HepG2 (cell line): ENCODE results near the gene COL18A1. TPM values are rescaled to one million over a fixed set of nuclear protein-coding genes. Genes with fewer than 3 reads are reported as not detected.
A peak's percentile ranks its signal among the peaks of the same experiment; 100 is the strongest.

Source experiments
- FOSL1 ChIP-seq: sonication (generic); formaldehyde crosslinking; IDR thresholded peaks from 2 replicates; pipeline ENCODE4 v1.9.0; 2021; ENCODE audit warnings: missing genetic modification reagents, borderline replicate concordance
- MAFG ChIP-seq: sonication (generic); formaldehyde crosslinking; IDR thresholded peaks from 2 replicates; pipeline ENCODE4 v1.5.1; 2020; ENCODE audit warnings: mild to moderate bottlenecking, missing genetic modification reagents
- NFIC ChIP-seq: IDR thresholded peaks from 2 replicates; pipeline ENCODE4 v1.6.1; 2012; ENCODE audit warnings: mild to moderate bottlenecking, low read length, inconsistent platforms
- NR2F6 ChIP-seq, 2 experiments: IDR thresholded peaks; 2 replicates each; pipeline ENCODE4 v1.6.1; 2016; ENCODE audit warnings: antibody characterized with exemption in 1 of 2, mild to moderate bottlenecking in 1 of 2
- NRL ChIP-seq: sonication (generic); formaldehyde crosslinking; IDR thresholded peaks from 2 replicates; pipeline ENCODE4 v1.5.0; 2020; ENCODE audit warnings: missing genetic modification reagents, mild to moderate bottlenecking, moderate library complexity, borderline replicate concordance
- PAX8 ChIP-seq: sonication (generic); formaldehyde crosslinking; IDR thresholded peaks from 2 replicates; pipeline ENCODE4 v1.8.0; 2022; ENCODE audit warnings: mild to moderate bottlenecking, missing genetic modification reagents, borderline replicate concordance
- PLSCR1 ChIP-seq: sonication (generic); formaldehyde crosslinking; IDR thresholded peaks from 2 replicates; pipeline ENCODE4 v1.5.0; 2020; ENCODE audit warnings: missing genetic modification reagents, mild to moderate bottlenecking, borderline replicate concordance
- SALL2 ChIP-seq: sonication (generic); formaldehyde crosslinking; IDR thresholded peaks from 2 replicates; pipeline ENCODE4 v1.8.1; 2023; ENCODE audit warnings: mild to moderate bottlenecking, missing genetic modification reagents, inconsistent platforms
- TEF ChIP-seq: sonication (generic); formaldehyde crosslinking; IDR thresholded peaks from 2 replicates; pipeline ENCODE4 v1.5.0; 2020; ENCODE audit warnings: missing genetic modification reagents
- ZNF318 ChIP-seq: sonication (generic); formaldehyde crosslinking; IDR thresholded peaks from 2 replicates; pipeline ENCODE4 v1.4.0; 2020; ENCODE audit warnings: mild to moderate bottlenecking, missing genetic modification reagents
- ZNF431 ChIP-seq: sonication (generic); formaldehyde crosslinking; IDR thresholded peaks from 2 replicates; pipeline ENCODE4 v1.9.0; 2022; ENCODE audit warnings: missing genetic modification reagents, low read depth, mild to moderate bottlenecking, borderline replicate concordance
- ZNF512 ChIP-seq: sonication (generic); formaldehyde crosslinking; IDR thresholded peaks from 2 replicates; pipeline ENCODE4 v1.4.0; 2020; ENCODE audit warnings: mild to moderate bottlenecking, missing genetic modification reagents
- ZNF564 ChIP-seq: sonication (generic); formaldehyde crosslinking; IDR thresholded peaks from 2 replicates; pipeline ENCODE4 v1.8.1; 2023; ENCODE audit warnings: mild to moderate bottlenecking, missing genetic modification reagents
- ZNF720 ChIP-seq: sonication (generic); formaldehyde crosslinking; IDR thresholded peaks from 2 replicates; pipeline ENCODE4 v1.4.0; 2020; ENCODE audit warnings: missing genetic modification reagents
- ZNF746 ChIP-seq: sonication (generic); formaldehyde crosslinking; IDR thresholded peaks from 2 replicates; pipeline ENCODE4 v1.8.0; 2022; ENCODE audit warnings: mild to moderate bottlenecking, missing genetic modification reagents
- ZUFSP ChIP-seq: sonication (generic); formaldehyde crosslinking; IDR thresholded peaks from 2 replicates; pipeline ENCODE4 v1.9.0; 2021; ENCODE audit warnings: missing genetic modification reagents, mild to moderate bottlenecking, borderline replicate concordance
- polyA plus RNA-seq, 8 experiments: library from polyadenylated mRNA; depleted of rRNA in 3 of 8; stranded (reverse) in 7 of 8; unstranded in 1 of 8; fragments of >200 nt; fragmentation: Illumina TruSeq in 4 of 8; extraction: Trizol in 4 of 8; gene quantifications; 2 replicates each; pipeline versions ENCODE4 v1.2.1 to v1.2.3, GENCODE V29; 2011 to 2016; ENCODE audit warnings: low read depth in 4 of 8, missing spikeins in 1 of 8, mixed read lengths in 1 of 8; ENCODE audit not compliant: insufficient read depth in 1 of 8
- total RNA-seq, 5 experiments: library from RNA; depleted of rRNA; stranded (reverse); fragments of >200 nt; fragmentation: Illumina TruSeq; extraction: Trizol; gene quantifications; 2 replicates each; pipeline ENCODE4 v1.2.3, GENCODE V29; 2016; ENCODE audit warnings: low read depth in 1 of 5

Gene COL18A1
- total and polyA plus RNA-seq, 2 of the 13 experiments (the other 11 are each of a cell fraction or from before 2014, with no cell fraction given) = 79.0 to 102 TPM

- TF ChIP-seq ZNF512 = no peak
- TF ChIP-seq MAFG = no peak
- TF ChIP-seq ZNF564 (CRISPR knock-in tag) = no peak
- TF ChIP-seq FOSL1 (CRISPR knock-in tag) = no peak
- TF ChIP-seq TEF (CRISPR knock-in tag) = no peak
- TF ChIP-seq SALL2 (CRISPR knock-in tag) = no peak
- peak; percentile 86 for TF ChIP-seq NR2F6 (IDR thresholded peaks at IDR 0.05)
- TF ChIP-seq NR2F6 (CRISPR knock-in tag; IDR thresholded peaks at IDR 0.05) = peak; percentile 81
- no peak for TF ChIP-seq PLSCR1 (CRISPR knock-in tag)
- no peak for TF ChIP-seq ZUFSP (CRISPR knock-in tag)
- TF ChIP-seq ZNF746 (CRISPR knock-in tag) = peak; percentile 81; the same call in 1 of the 2 replicates
- TF ChIP-seq PAX8 = no peak
- TF ChIP-seq ZNF318 = no peak
- no peak for TF ChIP-seq ZNF720 (CRISPR knock-in tag)
- TF ChIP-seq NRL (CRISPR knock-in tag) = 0 out of 2 replicates have a peak, but pooled peaks have one; percentile 13
- 0 out of 2 replicates have a peak, but pooled peaks have one; percentile 33 for TF ChIP-seq NFIC
- TF ChIP-seq ZNF431 (CRISPR knock-in tag) = no peak
Observed at GRCh38 chr21:45365608-45366241, 39.2 kb upstream of the COL18A1 start (continued).
